Measurements from ENCODE around the gene FAM107B. TPM values are rescaled to one million over a fixed set of nuclear protein-coding genes. Genes with fewer than 3 reads are reported as not detected.

Gene FAM107B
- total and polyA plus RNA-seq, 2 of the 8 experiments (the other 6 are each of a cell fraction or from before 2014, with no cell fraction given): 7.5 to 28.1 TPM

DNA sequence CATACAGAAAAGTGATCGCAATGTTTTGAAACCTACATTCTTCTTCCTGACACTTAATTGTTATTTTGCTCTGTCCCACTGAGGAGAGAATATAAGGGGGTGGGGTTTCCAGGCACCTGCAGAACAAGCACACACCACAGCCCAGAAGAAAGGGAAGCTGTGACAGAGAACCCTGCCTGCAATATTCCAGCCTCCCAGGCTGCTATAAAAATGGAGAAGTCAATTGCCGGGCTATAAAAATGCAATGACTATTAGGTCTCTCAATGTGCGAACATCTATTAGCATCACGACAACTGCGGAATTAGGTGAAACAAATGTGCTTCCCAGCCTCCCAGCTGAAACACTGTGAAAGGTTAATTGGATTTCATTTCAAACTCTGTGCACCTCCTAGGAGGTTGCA lies 298.7 kb downstream of the FAM107B start:
- Histone ChIP-seq H4K91ac (replicated peaks; ENCODE audit: insufficient read length, low read length) (no peak overlapping the region), H3K79me2 (ENCODE audit: control insufficient read depth in 1 of 2, insufficient read depth in 2 of 2, low read length in 2 of 2) (no peaks in the 10 kb centered on the region), H2BK15ac (ENCODE audit: low read length) (no peak overlapping the region), H3K9me3 (ENCODE audit: insufficient read depth in 2 of 2, low read depth in 1 of 2, low read length in 1 of 2) (peaks cover 4 to 5% of the 10 kb centered on the region in 2 experiments; a peak in 2 of 4 replicates), H2BK12ac (ENCODE audit: low read depth, low read length) (no peak overlapping the region), H4K5ac (ENCODE audit: insufficient read length, low read depth, low read length) (no peak overlapping the region), H3K27ac (ENCODE audit: low read depth, low read length) (no peak overlapping the region), H4K20me1 (replicated peaks in 1 of 2; ENCODE audit: control insufficient read depth in 1 of 2, insufficient read depth in 2 of 2, low read length in 2 of 2) (no peaks in the 10 kb centered on the region), H2AK5ac (ENCODE audit: low read depth, low read length) (no peak overlapping the region), H3K36me3 (ENCODE audit: control insufficient read depth in 2 of 4, insufficient read depth in 4 of 4, low read length in 3 of 4) (no peaks in the 10 kb centered on the region), H2BK5ac (ENCODE audit: low read depth, low read length) (no peak overlapping the region), H3K4me3 (ENCODE audit: extremely low read depth in 1 of 4, insufficient read depth in 2 of 4, low read depth in 3 of 4, low read length in 4 of 4) (no peak overlapping the region), H2BK20ac (ENCODE audit: low read length) (no peak overlapping the region), H2BK120ac (replicated peaks; ENCODE audit: low read depth, low read length) (no peak overlapping the region), H3K23ac (ENCODE audit: insufficient read length) (no peak overlapping the region), H3K9ac (replicated peaks in 1 of 4; ENCODE audit: extremely low read depth in 1 of 4, low read depth in 3 of 4, low read length in 3 of 4) (no peak overlapping the region), H3K79me1 (ENCODE audit: low read depth, low read length) (no peaks in the 10 kb centered on the region), H3K4me2 (ENCODE audit: insufficient read depth in 1 of 2, low read depth in 2 of 2, low read length in 2 of 2) (no peak overlapping the region), H3K27me3 (replicated peaks in 1 of 4; ENCODE audit: control insufficient read depth in 3 of 4, extremely low read depth in 1 of 4, insufficient read depth in 3 of 4, low read length in 3 of 4) (no peaks in the 10 kb centered on the region), H3K56ac (replicated peaks; ENCODE audit: insufficient read length, low read depth, low read length) (no peak overlapping the region), H3K4me1 (replicated peaks in 1 of 4; ENCODE audit: control insufficient read depth in 3 of 4, insufficient read depth in 4 of 4, low read length in 3 of 4) (no peaks in the 10 kb centered on the region), H3K23me2 (ENCODE audit: low read depth, low read length) (peaks cover 1% of the 10 kb centered on the region; the same call in 1 of the 2 replicates), H3K4ac (replicated peaks; ENCODE audit: insufficient read length, low read depth, low read length) (no peak overlapping the region), H4K8ac (ENCODE audit: extremely low read depth, insufficient read depth, low read length) (no peak overlapping the region), H2AFZ (ENCODE audit: low read length) (no peak overlapping the region), H3K14ac (ENCODE audit: insufficient read length) (no peak overlapping the region), H3K18ac (ENCODE audit: extremely low read depth, low read length) (no peak overlapping the region)
- FAIRE-seq: no peak
- DNase-seq (ENCODE audit: low read depth in 1 of 2, low spot score in 2 of 2): no peak
- ChIA-PET POLR2A (ENCODE audit: partially characterized antibody) (interaction anchor here (3.5 kb wide), 1 partner anchor 291 kb away, joined by 22 read pairs; no protein-coding TSS in a partner anchor), CTCF (ENCODE audit: partially characterized antibody) (interaction anchor here (1.0 to 9.7 kb wide), 6 partner anchors 80 to 287 kb away, joined by 3 to 143 read pairs (median 6); no protein-coding TSS in a partner anchor)
- 98% methylated on average over 5 of the region's 5 CpGs; no CpG with 5 or more reads in 1 of the 2 experiments for WGBS, 2 experiments (ENCODE audit: extremely low coverage in 1 of 2, insufficient coverage in 1 of 2, insufficient read length in 1 of 2, insufficient replicate concordance in 2 of 2, low coverage in 1 of 2, low lambda C conversion rate in 2 of 2, missing lambda C conversion rate in 1 of 2)
- TF ChIP-seq YY1 (IDR thresholded peaks at IDR 0.05; ENCODE audit: low read depth, low read length) (no peak), GABPA (IDR thresholded peaks at IDR 0.05; ENCODE audit: borderline replicate concordance, insufficient read depth, low read length) (no peak), GTF2F1 (IDR thresholded peaks at IDR 0.05; ENCODE audit: borderline replicate concordance, low read depth, low read length) (no peak), EP300 (IDR thresholded peaks at IDR 0.05; ENCODE audit: borderline replicate concordance in 1 of 2, low read depth in 2 of 2, low read length in 2 of 2) (no peak), BACH1 (IDR thresholded peaks at IDR 0.05; ENCODE audit: low read length) (no peak), POLR2A (IDR thresholded peaks at IDR 0.05; ENCODE audit: control extremely low read depth in 1 of 2, low read depth in 2 of 2, low read length in 2 of 2) (no peak), PHF8 (conservative IDR thresholded peaks at IDR 0.05; ENCODE audit: low read depth, low read length) (no peak), POU5F1 (IDR thresholded peaks at IDR 0.05; ENCODE audit: low read depth, low read length) (no peak), SAP30 (IDR thresholded peaks at IDR 0.05; ENCODE audit: insufficient read depth, insufficient replicate concordance, low read length) (no peak), RAD21 (IDR thresholded peaks at IDR 0.05 in 1 of 2, conservative IDR thresholded peaks at IDR 0.05 in 1 of 2; ENCODE audit: low read depth in 2 of 2, low read length in 2 of 2) (no peak), KDM5A (IDR thresholded peaks at IDR 0.05; ENCODE audit: low read length) (no peak), SIRT6 (IDR thresholded peaks at IDR 0.05; ENCODE audit: low read length) (no peak), FOSL1 (IDR thresholded peaks at IDR 0.05; ENCODE audit: insufficient read depth, low read depth, low read length) (no peak), BCL11A (IDR thresholded peaks at IDR 0.05; ENCODE audit: low read depth in 2 of 2, low read length in 2 of 2) (no peak)

Measured in H1 (cell line).